Loucy (cell line): ENCODE data around the gene MYL10.

ENCODE experiments used
- H2AFZ ChIP-seq: fragments of 200-600 bp; sonication (generic); 2 replicates; pipeline ENCODE4 v1.6.0; 2016; ENCODE audit warnings: antibody characterized with exemption, mild to moderate bottlenecking, low read length, moderate library complexity
- H3F3A ChIP-seq: fragments of 200-600 bp; 2 replicates; pipeline ENCODE4 v1.6.0; 2016; ENCODE audit warnings: antibody characterized with exemption, low read depth, mild to moderate bottlenecking
- H3K27me3 ChIP-seq: fragments of 200-600 bp; sonication (generic); 2 replicates; pipeline ENCODE4 v1.6.1; 2014; ENCODE audit warnings: low read length, mild to moderate bottlenecking; ENCODE audit not compliant: insufficient read depth, poor library complexity, severe bottlenecking
- H3K36me3 ChIP-seq: fragments of 200-600 bp; sonication (generic); 2 replicates; pipeline ENCODE4 v1.6.1; 2016; ENCODE audit warnings: low read length; ENCODE audit not compliant: insufficient read depth
- H3K4me1 ChIP-seq: fragments of 200-600 bp; sonication (generic); 2 replicates; pipeline ENCODE4 v1.5.1; 2014; ENCODE audit warnings: low read length, mild to moderate bottlenecking; ENCODE audit not compliant: insufficient read depth, poor library complexity, severe bottlenecking
- H3K4me2 ChIP-seq: fragments of 200-600 bp; sonication (generic); 2 replicates; pipeline ENCODE4 v1.6.0; 2014; ENCODE audit warnings: antibody characterized with exemption, low read length, low read depth, mild to moderate bottlenecking; ENCODE audit not compliant: poor library complexity, severe bottlenecking
- H3K4me3 ChIP-seq: fragments of 200-600 bp; sonication (generic); 2 replicates; pipeline ENCODE4 v1.5.1; 2014; ENCODE audit warnings: low read length, mild to moderate bottlenecking, mixed read lengths; ENCODE audit not compliant: poor library complexity, severe bottlenecking
- H3K79me2 ChIP-seq: fragments of 200-600 bp; sonication (generic); 2 replicates; pipeline ENCODE4 v1.6.1; 2014; ENCODE audit warnings: low read length; ENCODE audit not compliant: insufficient read depth
- H3K9ac ChIP-seq: fragments of 200-600 bp; sonication (generic); 2 replicates; pipeline ENCODE4 v1.6.0; 2014; ENCODE audit warnings: mild to moderate bottlenecking, low read depth, low read length, moderate library complexity; ENCODE audit not compliant: poor library complexity, severe bottlenecking
- H3K9me2 ChIP-seq: fragments of 200-600 bp; sonication (generic); replicated peaks from 2 replicates; pipeline ENCODE4 v1.6.1; 2016; ENCODE audit warnings: low read depth, low read length, mixed read lengths
- H3K9me3 ChIP-seq: fragments of 200-600 bp; sonication (generic); 2 replicates; pipeline ENCODE4 v1.6.1; 2014; ENCODE audit warnings: mild to moderate bottlenecking, antibody characterized with exemption, low read length, low read depth; ENCODE audit not compliant: insufficient read depth
- H4K20me1 ChIP-seq: fragments of 200-600 bp; sonication (generic); 2 replicates; pipeline ENCODE4 v1.6.0; 2014; ENCODE audit warnings: antibody characterized with exemption, low read length, mild to moderate bottlenecking; ENCODE audit not compliant: insufficient read depth, poor library complexity, severe bottlenecking
- EZH2phosphoT487 ChIP-seq: fragments of 200-600 bp; IDR thresholded peaks from 2 replicates; pipeline ENCODE4 v1.6.1; 2018; ENCODE audit warnings: antibody characterized with exemption, mild to moderate bottlenecking, moderate library complexity, borderline replicate concordance
- TF ChIP-seq, protein P1 (sequence below): fragments of 200-600 bp; sonication (generic); conservative IDR thresholded peaks from 2 replicates; pipeline ENCODE4 v1.5.1; 2014; ENCODE audit warnings: mild to moderate bottlenecking, antibody characterized with exemption, low read length

MYL10 gene

DNA sequence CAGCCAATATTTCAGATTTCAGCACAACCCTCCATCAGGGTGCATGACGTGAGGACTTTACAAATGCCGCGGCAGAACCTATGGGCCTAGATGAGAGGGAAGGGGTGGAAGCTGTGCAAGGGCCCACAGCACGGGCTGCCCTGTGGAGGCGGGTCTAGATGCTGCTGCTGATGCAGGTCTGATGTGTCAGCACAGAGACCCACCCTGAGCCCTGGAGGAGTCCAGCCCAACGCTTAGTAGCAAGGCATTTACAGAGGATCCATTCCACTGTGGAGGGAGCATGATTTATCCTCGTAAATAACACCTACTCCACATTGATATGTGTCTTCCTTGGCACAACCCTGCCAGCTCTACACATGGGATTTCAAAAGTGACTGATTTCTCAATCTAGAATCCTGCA is 48.5 kb downstream of the MYL10 start:
- H3K36me3 ChIP-seq: no peaks in the 10 kb centered on the region
- no peaks in the 10 kb centered on the region for H3K9me3 ChIP-seq
- H3K27me3 ChIP-seq: no peaks in the 10 kb centered on the region
- H3K79me2 ChIP-seq: no peaks in the 10 kb centered on the region
- TF ChIP-seq, protein P1, sequence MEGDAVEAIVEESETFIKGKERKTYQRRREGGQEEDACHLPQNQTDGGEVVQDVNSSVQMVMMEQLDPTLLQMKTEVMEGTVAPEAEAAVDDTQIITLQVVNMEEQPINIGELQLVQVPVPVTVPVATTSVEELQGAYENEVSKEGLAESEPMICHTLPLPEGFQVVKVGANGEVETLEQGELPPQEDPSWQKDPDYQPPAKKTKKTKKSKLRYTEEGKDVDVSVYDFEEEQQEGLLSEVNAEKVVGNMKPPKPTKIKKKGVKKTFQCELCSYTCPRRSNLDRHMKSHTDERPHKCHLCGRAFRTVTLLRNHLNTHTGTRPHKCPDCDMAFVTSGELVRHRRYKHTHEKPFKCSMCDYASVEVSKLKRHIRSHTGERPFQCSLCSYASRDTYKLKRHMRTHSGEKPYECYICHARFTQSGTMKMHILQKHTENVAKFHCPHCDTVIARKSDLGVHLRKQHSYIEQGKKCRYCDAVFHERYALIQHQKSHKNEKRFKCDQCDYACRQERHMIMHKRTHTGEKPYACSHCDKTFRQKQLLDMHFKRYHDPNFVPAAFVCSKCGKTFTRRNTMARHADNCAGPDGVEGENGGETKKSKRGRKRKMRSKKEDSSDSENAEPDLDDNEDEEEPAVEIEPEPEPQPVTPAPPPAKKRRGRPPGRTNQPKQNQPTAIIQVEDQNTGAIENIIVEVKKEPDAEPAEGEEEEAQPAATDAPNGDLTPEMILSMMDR: no peak
- no peak for TF ChIP-seq EZH2phosphoT487
- H2AFZ ChIP-seq: no peak overlapping the region
- H4K20me1 ChIP-seq: no peaks in the 10 kb centered on the region
- no peak overlapping the region for H3K4me3 ChIP-seq
- peaks cover 7% of the 10 kb centered on the region for H3K4me1 ChIP-seq
- no peaks in the 10 kb centered on the region for H3K9me2 ChIP-seq
- 0 out of 2 replicates have a peak, but pooled peaks cover 3% of the 10 kb centered on the region for H3F3A ChIP-seq
- no peak overlapping the region for H3K9ac ChIP-seq
- H3K4me2 ChIP-seq: no peak overlapping the region

DNA sequence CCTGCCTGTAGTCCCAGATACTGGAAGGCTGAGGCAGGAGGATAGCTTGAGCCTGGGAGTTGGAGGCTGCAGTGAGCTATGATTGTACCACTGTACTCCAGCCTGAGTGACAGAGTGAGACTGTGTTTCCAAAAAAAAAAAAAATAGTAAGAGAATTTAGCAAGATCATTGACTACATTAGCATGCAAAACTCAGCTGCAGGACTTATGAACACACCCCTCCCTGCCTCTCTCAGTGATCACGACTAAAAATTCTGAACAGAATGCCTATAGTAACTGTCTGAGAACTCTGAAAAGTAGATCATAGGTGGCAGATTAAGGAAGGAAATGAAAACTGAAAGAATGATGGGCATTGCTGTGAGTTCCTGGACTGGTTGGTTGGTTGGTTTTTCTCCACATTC is 50.5 kb downstream of the MYL10 start:
- H3K4me3 ChIP-seq: no peak overlapping the region
- H2AFZ ChIP-seq: no peak overlapping the region
- H3K9me3 ChIP-seq: no peaks in the 10 kb centered on the region
- no peaks in the 10 kb centered on the region for H4K20me1 ChIP-seq
- TF ChIP-seq EZH2phosphoT487: no peak
- TF ChIP-seq, protein P1: no peak
- H3F3A ChIP-seq: 0 out of 2 replicates have a peak, but pooled peaks cover 5% of the 10 kb centered on the region
- H3K9ac ChIP-seq: no peak overlapping the region
- no peaks in the 10 kb centered on the region for H3K79me2 ChIP-seq
- H3K9me2 ChIP-seq: no peaks in the 10 kb centered on the region
- no peaks in the 10 kb centered on the region for H3K27me3 ChIP-seq
- H3K4me2 ChIP-seq: no peak overlapping the region
- H3K4me1 ChIP-seq: peaks cover 13% of the 10 kb centered on the region
- H3K36me3 ChIP-seq: no peaks in the 10 kb centered on the region

GRCh38 chr7:101576998-101577397 is 52.1 kb downstream of the MYL10 start:
- H2AFZ ChIP-seq: no peak overlapping the region
- peaks cover 13% of the 10 kb centered on the region for H3K4me1 ChIP-seq
- H4K20me1 ChIP-seq: no peaks in the 10 kb centered on the region
- H3K9ac ChIP-seq: no peak overlapping the region
- H3K79me2 ChIP-seq: no peaks in the 10 kb centered on the region
- H3K4me2 ChIP-seq: no peak overlapping the region
- H3K9me3 ChIP-seq: peaks cover 7% of the 10 kb centered on the region; the same call in 1 of the 2 replicates
- no peaks in the 10 kb centered on the region for H3K9me2 ChIP-seq
- no peaks in the 10 kb centered on the region for H3K27me3 ChIP-seq
- 0 out of 2 replicates have a peak, but pooled peaks cover 5% of the 10 kb centered on the region for H3F3A ChIP-seq
- H3K36me3 ChIP-seq: no peaks in the 10 kb centered on the region
- no peak overlapping the region for H3K4me3 ChIP-seq
- TF ChIP-seq, protein P1: no peak
- no peak for TF ChIP-seq EZH2phosphoT487
